SH-SY5Y (cell line): ENCODE measurements around the gene ADCY2.

ENCODE experiments used
- GATA2 ChIP-seq: IDR thresholded peaks from 2 replicates; pipeline ENCODE4 v1.6.1; 2011; ENCODE audit warnings: mild to moderate bottlenecking, low read depth, low read length
- GATA3 ChIP-seq: IDR thresholded peaks from 2 replicates; pipeline ENCODE4 v1.6.1; 2011; ENCODE audit warnings: low read depth, mild to moderate bottlenecking, low read length, moderate library complexity

DNA sequence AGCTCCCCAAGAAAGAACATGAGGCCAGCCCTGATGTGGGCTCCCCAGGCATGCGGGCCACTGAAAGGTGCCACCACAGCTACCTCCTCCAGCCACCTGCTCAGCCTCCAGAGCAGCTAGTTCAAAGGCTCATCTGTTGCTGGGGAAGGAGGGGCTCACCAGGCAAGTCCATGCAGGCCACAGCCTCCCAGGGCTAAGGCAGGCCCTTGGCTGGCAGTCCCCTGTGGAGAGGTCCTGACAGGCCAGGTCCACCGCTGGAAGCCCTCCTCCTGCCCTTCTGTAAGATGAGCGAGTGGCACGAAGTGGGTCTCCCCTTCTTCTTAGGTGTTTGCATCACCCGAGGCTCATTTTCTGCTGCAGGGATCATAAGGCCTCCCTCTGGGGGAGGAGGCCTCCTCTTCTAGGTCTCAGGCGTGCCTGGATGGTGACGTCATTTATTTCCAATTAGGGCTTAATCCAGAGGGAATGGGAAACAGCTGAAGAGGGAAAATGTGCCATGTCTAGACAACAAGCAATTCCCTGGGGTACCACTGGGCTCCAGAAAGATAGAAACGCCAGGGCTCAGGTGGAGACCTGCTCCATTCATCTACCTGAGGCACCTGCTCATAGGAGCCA lies 363.4 kb downstream of the ADCY2 start:
- TF ChIP-seq GATA3, result no peak
- no peak for TF ChIP-seq GATA2
